C4-2B (cell line): ENCODE results near the gene WHRN.

Experiments used
- H3K27ac ChIP-seq: fragments of 450-650 bp; 2 replicates; pipeline ENCODE4 v1.5.1; 2017
- ZFX ChIP-seq: fragments of 450-650 bp; IDR thresholded peaks from 2 replicates; pipeline ENCODE4 v1.6.1; 2017
- TF ChIP-seq, protein P1 (sequence below): fragments of 450-650 bp; conservative IDR thresholded peaks from 2 replicates; pipeline ENCODE4 v1.5.1; 2017; ENCODE audit warnings: mild to moderate bottlenecking

WHRN gene

DNA sequence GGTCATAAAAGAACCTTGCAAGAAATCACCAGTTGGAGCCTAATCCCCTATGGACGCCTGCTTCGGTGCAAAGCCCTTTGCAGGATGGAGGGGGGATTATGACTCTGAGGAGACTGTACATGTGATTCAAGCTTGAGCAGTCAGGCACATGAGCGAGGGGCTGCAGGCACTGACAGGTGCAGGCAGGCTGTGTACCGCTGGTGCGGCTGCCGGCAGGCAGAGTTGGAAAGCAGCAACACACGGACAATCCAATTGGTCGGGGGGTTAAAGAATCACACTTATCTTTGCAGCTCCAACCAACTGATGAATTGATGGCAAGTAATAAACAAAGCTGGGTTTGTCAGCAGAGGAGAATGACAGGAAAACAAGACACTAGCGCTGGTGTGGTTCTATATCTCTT, 5.7 kb downstream of the WHRN start:
- TF ChIP-seq, protein P1, sequence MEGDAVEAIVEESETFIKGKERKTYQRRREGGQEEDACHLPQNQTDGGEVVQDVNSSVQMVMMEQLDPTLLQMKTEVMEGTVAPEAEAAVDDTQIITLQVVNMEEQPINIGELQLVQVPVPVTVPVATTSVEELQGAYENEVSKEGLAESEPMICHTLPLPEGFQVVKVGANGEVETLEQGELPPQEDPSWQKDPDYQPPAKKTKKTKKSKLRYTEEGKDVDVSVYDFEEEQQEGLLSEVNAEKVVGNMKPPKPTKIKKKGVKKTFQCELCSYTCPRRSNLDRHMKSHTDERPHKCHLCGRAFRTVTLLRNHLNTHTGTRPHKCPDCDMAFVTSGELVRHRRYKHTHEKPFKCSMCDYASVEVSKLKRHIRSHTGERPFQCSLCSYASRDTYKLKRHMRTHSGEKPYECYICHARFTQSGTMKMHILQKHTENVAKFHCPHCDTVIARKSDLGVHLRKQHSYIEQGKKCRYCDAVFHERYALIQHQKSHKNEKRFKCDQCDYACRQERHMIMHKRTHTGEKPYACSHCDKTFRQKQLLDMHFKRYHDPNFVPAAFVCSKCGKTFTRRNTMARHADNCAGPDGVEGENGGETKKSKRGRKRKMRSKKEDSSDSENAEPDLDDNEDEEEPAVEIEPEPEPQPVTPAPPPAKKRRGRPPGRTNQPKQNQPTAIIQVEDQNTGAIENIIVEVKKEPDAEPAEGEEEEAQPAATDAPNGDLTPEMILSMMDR: no peak
- TF ChIP-seq ZFX: no peak
- H3K27ac ChIP-seq: no peak overlapping the region

DNA sequence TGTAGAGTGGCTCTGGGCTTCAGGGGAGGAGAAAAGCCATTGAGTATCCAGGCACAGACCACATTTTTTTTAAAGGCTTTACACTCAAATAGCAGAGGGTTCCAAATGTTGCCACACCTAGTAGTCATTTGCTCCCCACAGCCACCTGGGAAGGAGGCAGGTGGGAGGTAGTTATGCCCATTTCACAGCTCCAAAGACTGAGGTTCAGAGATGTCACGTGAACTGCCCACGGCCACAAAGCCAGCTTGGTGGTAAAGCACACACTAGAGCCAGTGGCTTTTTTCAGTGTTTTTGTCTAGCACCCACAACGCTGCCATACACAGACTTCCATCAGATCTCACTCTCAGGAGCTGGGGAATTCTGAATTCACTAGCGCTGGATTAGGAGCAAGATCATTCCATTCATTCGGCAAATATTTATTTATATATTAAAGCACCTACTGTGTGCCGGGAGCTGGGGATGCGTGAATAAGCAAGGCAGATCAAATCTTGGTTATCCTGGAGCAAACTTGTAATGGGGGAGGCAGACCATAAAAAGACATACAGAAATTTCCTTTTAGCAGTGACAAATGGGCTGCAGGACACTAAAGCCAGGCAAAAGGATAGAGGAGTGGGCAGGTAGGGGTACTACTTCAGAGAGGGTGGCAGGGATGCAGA, 7.4 kb downstream of the WHRN start:
- no peak for TF ChIP-seq ZFX
- TF ChIP-seq, protein P1: no peak
- no peak overlapping the region for H3K27ac ChIP-seq

DNA sequence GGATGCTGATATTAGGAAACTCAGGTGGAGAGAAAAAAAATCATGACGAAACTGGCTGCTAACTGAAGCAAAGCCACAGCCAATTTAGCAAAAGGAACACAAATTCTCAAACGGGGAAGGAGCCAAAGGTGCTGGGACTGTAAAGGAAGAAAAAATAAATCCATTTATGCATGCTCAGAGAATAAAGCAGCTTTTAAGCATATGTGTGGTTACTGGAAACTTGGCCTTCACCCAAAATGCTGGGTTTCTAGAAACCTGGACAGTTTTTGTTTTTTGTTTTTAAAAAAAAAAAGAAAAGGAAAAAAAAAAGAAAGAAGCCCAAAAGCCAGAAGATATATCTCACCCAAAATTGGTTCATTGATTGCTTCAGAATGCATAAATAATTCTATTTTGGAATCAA, 8.0 kb downstream of the WHRN start:
- TF ChIP-seq, protein P1: no peak
- no peak for TF ChIP-seq ZFX
- no peak overlapping the region for H3K27ac ChIP-seq

DNA sequence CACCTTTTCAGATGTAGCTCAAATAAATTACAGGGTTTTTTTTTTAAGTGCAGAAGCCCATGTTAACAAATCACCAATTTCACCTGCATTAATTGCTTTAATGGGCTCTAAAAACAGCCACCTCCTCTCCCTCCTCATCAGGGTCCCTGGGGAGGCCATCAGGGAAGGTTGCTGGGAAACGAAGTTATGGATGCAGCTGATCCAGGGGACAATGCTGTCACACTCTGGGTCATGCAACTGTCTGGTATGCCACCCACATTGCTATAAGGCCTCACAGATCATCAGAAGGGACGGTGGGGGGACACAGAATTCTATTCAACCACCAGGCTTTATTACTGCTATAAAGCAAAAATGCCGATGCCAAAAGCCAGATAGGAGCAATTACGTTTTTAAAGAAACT, 9.3 kb downstream of the WHRN start:
- TF ChIP-seq ZFX: no peak
- TF ChIP-seq, protein P1: no peak
- H3K27ac ChIP-seq: no peak overlapping the region

DNA sequence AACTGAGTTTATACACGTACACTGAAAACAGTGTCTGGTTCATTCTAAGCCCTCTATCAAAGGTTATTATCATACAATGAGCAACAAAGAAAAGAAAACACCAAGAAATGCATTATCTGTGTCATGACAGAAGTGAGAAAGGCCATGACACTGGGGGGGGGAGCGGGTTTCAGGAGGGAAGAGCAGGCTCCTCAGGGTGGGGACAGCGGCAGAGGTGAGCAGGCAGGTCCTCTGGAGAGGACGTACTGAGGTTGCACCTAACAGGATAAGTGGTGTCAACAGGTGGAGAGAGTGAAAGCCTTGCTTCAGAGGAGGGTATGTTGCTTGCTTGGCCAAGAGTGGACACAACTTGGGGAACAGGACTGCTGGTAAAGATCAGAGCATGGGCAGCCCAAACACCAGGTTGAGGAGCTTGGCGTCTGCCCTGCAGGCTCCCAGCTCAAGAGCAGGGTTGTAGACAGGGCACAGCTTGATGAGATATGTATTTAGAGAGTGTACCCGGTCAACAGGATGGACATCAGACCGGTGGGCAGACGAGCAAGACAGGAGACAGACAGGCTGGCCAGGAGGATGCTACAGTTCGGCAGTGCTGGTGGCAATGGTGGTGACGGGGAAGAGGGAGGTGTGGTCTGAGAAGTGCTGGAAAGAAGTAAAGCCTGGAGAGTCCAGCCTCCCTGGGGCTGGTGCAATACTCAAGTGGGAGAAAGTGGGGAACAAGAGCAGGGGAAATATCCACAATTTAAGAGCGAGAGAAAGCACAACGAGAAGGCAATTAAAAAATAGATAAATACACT, 10.3 kb downstream of the WHRN start:
- TF ChIP-seq, protein P1: no peak
- no peak for TF ChIP-seq ZFX
- H3K27ac ChIP-seq: no peak overlapping the region

DNA sequence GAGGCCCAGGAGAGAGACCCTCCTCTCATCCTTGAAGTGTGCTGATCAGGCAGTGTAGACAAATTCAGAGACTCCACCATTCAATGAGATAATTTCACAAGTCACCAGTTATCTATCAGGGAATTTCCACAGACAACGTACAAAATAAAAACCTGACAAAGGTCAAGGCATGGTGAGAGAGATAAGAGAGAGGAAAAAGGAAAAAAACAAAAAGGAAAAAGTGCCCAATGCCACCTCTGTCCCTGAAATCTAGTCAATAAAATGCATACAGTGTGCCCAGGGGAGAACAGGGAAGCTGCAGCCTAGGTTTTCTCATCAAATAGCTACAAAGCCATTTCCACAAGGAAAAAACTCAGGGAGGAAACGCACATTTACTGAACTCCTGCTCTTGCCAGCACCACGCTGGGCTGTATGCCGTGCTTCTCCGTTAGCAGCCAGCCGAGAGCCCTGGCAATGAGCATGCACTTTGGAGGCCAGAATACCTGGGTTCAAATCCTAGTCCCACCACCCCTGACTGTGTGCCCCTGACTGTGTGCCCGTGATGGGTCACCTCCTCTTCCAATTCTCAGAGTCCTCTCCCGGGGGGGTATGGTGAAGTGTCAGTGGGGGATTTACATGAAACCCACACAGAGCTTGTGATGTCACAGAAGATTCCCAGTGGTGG, 11.6 kb downstream of the WHRN start:
- H3K27ac ChIP-seq: no peak overlapping the region
- TF ChIP-seq ZFX: no peak
- TF ChIP-seq, protein P1: no peak

DNA sequence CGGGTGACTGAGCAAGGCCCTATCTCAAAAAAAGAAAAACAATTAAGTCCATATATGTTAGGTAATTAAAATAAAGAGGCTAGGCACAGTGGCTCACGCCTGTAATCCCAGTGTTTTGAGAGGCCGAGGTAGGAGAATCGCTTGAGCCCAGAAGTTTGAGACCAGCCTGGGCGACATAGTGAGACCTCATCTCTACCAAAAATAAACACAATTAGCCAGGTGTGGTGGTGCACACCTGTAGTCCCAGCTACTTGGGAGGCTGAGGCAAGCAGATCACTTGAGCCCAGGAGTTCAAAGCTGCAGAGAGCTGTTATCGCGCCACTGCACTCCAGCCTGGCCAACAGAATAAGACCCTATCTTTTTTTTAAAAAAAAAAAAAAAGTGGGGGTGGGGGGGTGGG, 12.3 kb downstream of the WHRN start:
- no peak for TF ChIP-seq ZFX
- TF ChIP-seq, protein P1: no peak
- H3K27ac ChIP-seq: no peak overlapping the region
